Neural cell (in vitro differentiated cells): ENCODE results near the gene SMAD2. TPM values are rescaled to one million over a fixed set of nuclear protein-coding genes. Genes with fewer than 3 reads are reported as not detected.

Experiments
- H2AFZ ChIP-seq: fragments of 200-600, 300-800 bp; sonication (generic), shearing (Covaris generic); 2 replicates; pipeline ENCODE4 v1.6.0; 2014; ENCODE audit warnings: low read depth, mild to moderate bottlenecking, antibody characterized with exemption, low read length, moderate library complexity
- H3F3A ChIP-seq: fragments of 200-600 bp; shearing (Covaris generic); 2 replicates; pipeline ENCODE4 v1.6.1; 2016; ENCODE audit warnings: mild to moderate bottlenecking, moderate library complexity, mixed read lengths, antibody characterized with exemption, low read length; ENCODE audit not compliant: insufficient read depth, poor library complexity, severe bottlenecking
- H3K27ac ChIP-seq: fragments of 200-600, 300-800 bp; sonication (generic), shearing (Covaris generic); 2 replicates; pipeline ENCODE4 v1.5.1; 2014; ENCODE audit warnings: mild to moderate bottlenecking, low read length, moderate library complexity
- H3K27me3 ChIP-seq: fragments of 300-800, 200-600 bp; sonication (generic), shearing (Covaris generic); 2 replicates; pipeline ENCODE4 v1.6.0; 2014; ENCODE audit warnings: mild to moderate bottlenecking, low read depth, low read length, moderate library complexity; ENCODE audit not compliant: insufficient read depth
- H3K36me3 ChIP-seq: fragments of 300-800, 200-600 bp; sonication (generic), shearing (Covaris generic); 2 replicates; pipeline ENCODE4 v1.5.1; 2014; ENCODE audit warnings: mild to moderate bottlenecking, antibody characterized with exemption, low read length, moderate library complexity; ENCODE audit not compliant: insufficient read depth
- H3K4me2 ChIP-seq: fragments of 300-800, 200-600 bp; sonication (generic), shearing (Covaris generic); 2 replicates; pipeline ENCODE4 v1.6.0; 2014; ENCODE audit warnings: mild to moderate bottlenecking, low read length
- H3K4me3 ChIP-seq: fragments of 300-800, 200-600 bp; sonication (generic), shearing (Covaris generic); 2 replicates; pipeline ENCODE4 v1.5.1; 2014; ENCODE audit warnings: mild to moderate bottlenecking, low read length, moderate library complexity
- H3K79me2 ChIP-seq: fragments of 200-600 bp; shearing (Covaris generic); replicated peaks from 2 replicates; pipeline ENCODE4 v1.6.0; 2014; ENCODE audit warnings: mild to moderate bottlenecking, low read length, moderate library complexity; ENCODE audit not compliant: insufficient read depth
- H3K9ac ChIP-seq: fragments of 300-800, 200-600 bp; sonication (generic), shearing (Covaris generic); 2 replicates; pipeline ENCODE4 v1.6.1; 2016; ENCODE audit warnings: mild to moderate bottlenecking, low read length, mixed read lengths
- H3K9me2 ChIP-seq: fragments of 200-600 bp; shearing (Covaris generic); 2 replicates; pipeline ENCODE4 v1.6.1; 2016; ENCODE audit warnings: mild to moderate bottlenecking, low read length, mixed read lengths; ENCODE audit not compliant: insufficient read depth
- H3K9me3 ChIP-seq: fragments of 200-600, 300-800 bp; sonication (generic), shearing (Covaris generic); 2 replicates; pipeline ENCODE4 v1.6.1; 2016; ENCODE audit warnings: mild to moderate bottlenecking, mixed run types, low read length, moderate library complexity, mixed read lengths
- H4K20me1 ChIP-seq: fragments of 200-600 bp; shearing (Covaris generic); 2 replicates; pipeline ENCODE4 v1.6.1; 2016; ENCODE audit warnings: mild to moderate bottlenecking, mixed run types; ENCODE audit not compliant: insufficient read depth
- CTCF ChIP-seq: fragments of 450-650 bp; IDR thresholded peaks from 2 replicates; pipeline ENCODE4 v1.5.1; 2014; ENCODE audit warnings: antibody characterized with exemption, mild to moderate bottlenecking, moderate library complexity; ENCODE audit not compliant: poor library complexity, severe bottlenecking
- EP300 ChIP-seq: fragments of 450-650 bp; conservative IDR thresholded peaks from 2 replicates; pipeline ENCODE4 v1.6.1; 2014; ENCODE audit warnings: antibody characterized with exemption, mild to moderate bottlenecking, moderate library complexity; ENCODE audit not compliant: poor library complexity, severe bottlenecking
- EZH2 ChIP-seq: fragments of 200-600, 300-800 bp; shearing (Covaris generic), sonication (generic); IDR thresholded peaks from 2 replicates; pipeline ENCODE4 v1.6.1; 2014; ENCODE audit warnings: antibody characterized with exemption, low read length, borderline replicate concordance, mild to moderate bottlenecking; ENCODE audit not compliant: insufficient read depth, poor library complexity, severe bottlenecking
- MXI1 ChIP-seq: fragments of 450-650 bp; conservative IDR thresholded peaks from 2 replicates; pipeline ENCODE4 v1.6.1; 2014; ENCODE audit warnings: antibody characterized with exemption, mild to moderate bottlenecking; ENCODE audit not compliant: poor library complexity, severe bottlenecking
- POLR2AphosphoS5 ChIP-seq: IDR thresholded peaks from 2 replicates; pipeline ENCODE4 v1.6.1; 2012
- RAD21 ChIP-seq: fragments of 450-650 bp; conservative IDR thresholded peaks from 2 replicates; pipeline ENCODE4 v1.6.1; 2014; ENCODE audit warnings: antibody characterized with exemption, mild to moderate bottlenecking, moderate library complexity
- REST ChIP-seq: IDR thresholded peaks from 2 replicates; pipeline ENCODE4 v1.6.1; 2012; ENCODE audit warnings: borderline replicate concordance
- SMC3 ChIP-seq: fragments of 450-650 bp; conservative IDR thresholded peaks from 2 replicates; pipeline ENCODE4 v1.6.1; 2014; ENCODE audit warnings: antibody characterized with exemption, mild to moderate bottlenecking, moderate library complexity; ENCODE audit not compliant: poor library complexity
- TAF1 ChIP-seq: IDR thresholded peaks from 2 replicates; pipeline ENCODE4 v1.6.1; 2012; ENCODE audit warnings: low read depth
- polyA plus RNA-seq: library from polyadenylated mRNA; depleted of rRNA; stranded (reverse); fragments of >200 nt; gene quantifications from 2 replicates; pipeline ENCODE4 v1.2.3, GENCODE V29; 2014

Gene SMAD2
- polyA plus RNA-seq, 1 donor from 2014 or later, result 64.7 TPM

- Histone ChIP-seq H2AFZ (no peak overlapping the region), H3K27me3 (no peaks in the 10 kb centered on the region), H4K20me1 (no peaks in the 10 kb centered on the region), H3K4me2 (no peak overlapping the region), H3K9me2 (no peaks in the 10 kb centered on the region), H3K36me3 (no peaks in the 10 kb centered on the region), H3K79me2 (no peaks in the 10 kb centered on the region), H3F3A (no peaks in the 10 kb centered on the region), H3K4me3 (no peak overlapping the region), H3K9ac (no peak overlapping the region), H3K9me3 (no peaks in the 10 kb centered on the region), H3K27ac (no peak overlapping the region)
- TF ChIP-seq TAF1 (no peak), RAD21 (no peak), EP300 (no peak), MXI1 (no peak), EZH2 (no peak), CTCF (no peak), SMC3 (no peak), REST (no peak), POLR2AphosphoS5 (no peak)
These were observed 156.5 kb downstream of the SMAD2 start for GRCh38 chr18:47773931-47774330.

- Histone ChIP-seq H3K4me3 (no peak overlapping the region), H3K4me2 (no peak overlapping the region), H3K79me2 (no peaks in the 10 kb centered on the region), H3K36me3 (no peaks in the 10 kb centered on the region), H2AFZ (no peak overlapping the region), H3K9ac (no peak overlapping the region), H3F3A (no peaks in the 10 kb centered on the region), H3K9me3 (no peaks in the 10 kb centered on the region), H4K20me1 (no peaks in the 10 kb centered on the region), H3K27me3 (no peaks in the 10 kb centered on the region), H3K27ac (no peak overlapping the region), H3K9me2 (no peaks in the 10 kb centered on the region)
- no peak for TF ChIP-seq POLR2AphosphoS5
- TF ChIP-seq CTCF, result no peak
- TF ChIP-seq TAF1, result no peak
- no peak for TF ChIP-seq SMC3
- no peak for TF ChIP-seq EP300
- no peak for TF ChIP-seq REST
- TF ChIP-seq EZH2, result no peak
- TF ChIP-seq MXI1, result no peak
These were observed 157.8 kb downstream of the SMAD2 start for GRCh38 chr18:47772374-47773248.
